HG03469 (cell line): ENCODE results near the gene RHBG.

Experiments used
- ATAC-seq: cut with Tn5 transposase; IDR thresholded peaks from one replicate; pipeline ENCODE4 v1.9.1; 2021; ENCODE audit warnings: mild to moderate bottlenecking, moderate library complexity, moderate number of reproducible peaks; ENCODE audit not compliant: unreplicated experiment

The RHBG gene

DNA sequence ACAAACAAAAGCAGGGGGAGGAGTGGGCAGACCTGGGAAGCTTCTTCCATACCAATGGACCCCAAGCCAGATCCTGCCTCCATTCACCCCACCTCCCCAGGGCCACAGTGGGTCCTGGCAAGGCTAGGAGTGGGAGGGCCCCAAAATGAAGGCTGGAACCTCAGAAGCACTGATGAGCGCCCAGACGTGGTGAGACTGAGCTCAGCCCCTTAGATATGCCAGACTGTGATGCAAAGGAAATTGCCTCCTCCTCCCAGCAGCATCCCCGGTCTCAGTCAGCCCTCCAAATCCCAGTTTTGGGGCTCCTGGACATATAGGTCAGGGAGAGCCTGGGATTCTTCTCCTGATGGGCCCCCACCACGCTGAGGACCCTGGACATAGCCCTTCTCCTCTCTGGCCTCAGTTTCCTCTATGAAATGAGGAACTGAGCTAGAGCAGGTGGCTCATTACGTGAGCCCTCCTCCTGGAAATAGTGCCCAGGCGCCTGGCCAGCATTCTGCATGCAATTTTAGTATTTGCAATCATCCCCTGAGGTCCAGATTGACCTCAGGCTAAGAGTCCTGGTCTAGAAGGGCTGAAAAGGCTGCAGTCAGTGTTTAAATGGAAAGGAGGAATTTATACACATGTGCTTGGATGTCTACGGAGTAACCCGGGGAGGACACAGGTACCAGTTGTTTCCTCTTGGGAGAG, 33.5 kb downstream of the RHBG start:
- no peak for ATAC-seq

DNA sequence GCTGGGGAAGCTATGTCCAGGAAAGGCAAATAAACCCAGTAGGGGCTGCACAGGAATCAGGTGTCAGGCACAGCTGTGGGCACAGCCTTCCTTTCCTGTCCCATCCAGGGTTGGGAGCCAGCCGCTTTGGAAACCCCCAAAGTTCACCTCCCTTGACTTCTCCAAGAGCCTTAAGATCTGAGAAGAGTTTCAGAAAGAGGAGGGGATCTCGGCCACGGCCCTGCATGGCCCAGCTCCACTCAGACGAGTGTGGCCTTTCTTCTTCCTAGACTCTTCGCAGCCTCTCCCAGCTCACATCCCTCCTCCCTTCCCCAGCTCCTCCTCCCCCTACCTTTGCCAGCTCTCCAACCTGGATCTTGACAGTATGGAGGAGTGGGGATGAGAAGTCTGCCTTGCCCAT, 36.7 kb downstream of the RHBG start:
- no peak for ATAC-seq

DNA sequence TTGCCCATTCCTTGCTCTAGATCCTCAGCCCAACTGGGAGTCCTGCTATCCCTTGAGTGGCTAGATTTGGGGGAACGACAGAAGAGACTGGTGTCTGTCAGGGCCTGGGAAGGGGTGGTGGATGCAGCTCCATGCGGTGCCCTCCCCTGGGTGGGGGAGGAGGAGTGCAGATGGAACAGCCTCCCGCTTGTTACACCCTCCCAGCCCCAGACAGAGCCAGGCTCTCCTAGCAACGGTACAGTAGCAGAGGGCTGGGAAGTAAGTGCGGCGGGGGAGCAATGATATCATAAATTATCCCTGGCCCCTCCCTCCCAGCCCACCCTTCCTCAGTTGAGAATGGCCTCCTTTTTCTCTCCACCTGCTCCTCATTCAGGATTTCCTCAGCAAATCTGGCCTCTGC, 37.2 kb downstream of the RHBG start:
- no peak for ATAC-seq

DNA sequence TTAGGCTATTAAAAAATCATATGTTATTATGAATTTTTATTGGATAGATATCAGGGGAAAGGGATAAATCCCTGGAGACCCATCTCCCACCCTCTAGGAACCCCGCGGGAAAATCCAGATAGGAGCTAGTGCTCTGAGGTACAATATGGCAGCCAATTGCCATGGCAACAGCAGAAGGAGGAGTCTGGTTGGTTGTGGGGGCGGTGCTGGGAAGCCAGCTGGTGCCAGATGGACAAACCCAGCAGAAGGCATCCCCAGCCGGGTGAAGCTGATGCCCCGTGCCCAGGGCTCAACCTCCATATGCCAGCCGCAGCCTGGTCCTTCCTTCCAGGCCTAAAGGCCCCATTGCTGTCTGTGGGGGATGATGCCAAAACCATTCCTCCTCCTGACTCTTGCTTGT, 38.3 kb downstream of the RHBG start:
- no peak for ATAC-seq

DNA sequence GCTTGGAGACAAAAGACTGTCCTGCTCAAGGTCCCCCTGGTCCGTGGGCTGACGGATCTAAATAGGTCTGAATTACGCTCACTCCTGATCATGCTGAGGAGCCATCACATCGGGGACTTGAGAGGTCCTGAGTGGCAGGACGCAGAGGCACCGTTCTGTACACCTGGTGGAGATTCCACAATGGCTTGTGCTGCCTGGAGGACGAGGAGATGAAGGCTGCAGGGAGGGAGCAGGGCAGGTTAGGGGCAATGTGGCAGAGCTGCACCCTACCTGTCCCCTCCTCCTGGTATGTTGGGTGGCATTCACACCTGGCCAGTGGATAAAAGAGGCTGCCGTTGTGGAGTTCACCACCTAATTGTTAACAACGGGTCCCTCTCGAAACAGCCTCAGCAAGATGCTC, 38.7 kb downstream of the RHBG start:
- ATAC-seq: no peak

DNA sequence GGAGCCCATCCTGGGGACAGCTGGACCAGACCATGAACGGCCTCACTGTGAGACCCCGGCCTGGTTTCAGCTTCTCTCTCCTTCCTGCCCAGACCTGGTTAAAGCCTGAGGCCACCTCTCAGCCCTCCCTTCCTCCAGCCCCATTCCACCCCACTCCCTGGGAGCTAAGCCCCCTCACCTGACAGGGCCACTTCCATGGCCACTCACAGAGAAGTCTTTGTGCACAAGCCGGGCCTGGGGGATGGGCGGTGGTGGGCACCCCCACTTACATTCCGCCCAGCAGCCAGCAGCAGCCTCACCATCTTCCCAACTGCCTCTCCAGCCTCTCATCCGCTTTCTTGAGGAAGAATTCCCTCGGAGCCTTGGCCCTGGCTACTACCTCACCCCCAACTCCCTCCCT, 40.4 kb downstream of the RHBG start:
- no peak for ATAC-seq

DNA sequence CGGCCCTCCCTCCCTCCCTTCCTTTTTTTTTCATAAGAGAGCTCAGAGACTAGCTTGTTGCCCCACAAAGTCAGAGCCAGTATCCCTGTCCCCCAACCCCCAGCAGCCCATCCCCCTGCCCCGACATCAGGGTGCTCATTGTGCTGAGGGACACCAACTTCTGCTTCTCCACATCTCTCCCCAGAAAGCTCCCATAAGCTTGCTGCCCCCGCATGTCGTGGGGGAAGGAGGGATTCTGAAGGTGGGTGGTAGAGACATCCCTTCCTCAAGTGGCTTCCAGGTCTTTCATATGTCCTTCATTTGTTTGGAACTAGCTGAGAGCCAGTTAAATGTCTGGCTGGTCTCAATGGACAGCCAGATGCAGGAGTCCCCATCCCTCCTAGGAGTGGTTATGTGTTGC, 41.2 kb downstream of the RHBG start:
- ATAC-seq: no peak

DNA sequence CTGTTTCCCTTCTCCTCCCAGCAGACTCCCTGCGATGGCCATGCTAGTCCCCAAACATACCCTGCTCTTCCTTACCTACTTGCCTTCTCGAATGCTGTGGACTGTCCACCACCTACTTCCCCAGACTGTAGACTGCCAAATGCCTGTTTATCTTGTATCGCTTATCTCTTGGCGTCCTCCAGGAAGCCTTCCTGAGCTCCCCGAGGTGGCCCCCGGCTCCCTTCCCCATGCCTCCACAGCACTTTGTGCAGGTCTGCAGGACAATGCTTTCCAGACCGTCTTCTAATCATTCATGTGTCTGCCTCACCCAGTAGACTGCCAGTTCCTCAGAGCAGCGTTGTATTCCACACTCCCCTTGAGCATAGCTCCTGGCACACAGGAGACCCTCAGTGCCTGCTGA, 41.7 kb downstream of the RHBG start:
- no peak for ATAC-seq

DNA sequence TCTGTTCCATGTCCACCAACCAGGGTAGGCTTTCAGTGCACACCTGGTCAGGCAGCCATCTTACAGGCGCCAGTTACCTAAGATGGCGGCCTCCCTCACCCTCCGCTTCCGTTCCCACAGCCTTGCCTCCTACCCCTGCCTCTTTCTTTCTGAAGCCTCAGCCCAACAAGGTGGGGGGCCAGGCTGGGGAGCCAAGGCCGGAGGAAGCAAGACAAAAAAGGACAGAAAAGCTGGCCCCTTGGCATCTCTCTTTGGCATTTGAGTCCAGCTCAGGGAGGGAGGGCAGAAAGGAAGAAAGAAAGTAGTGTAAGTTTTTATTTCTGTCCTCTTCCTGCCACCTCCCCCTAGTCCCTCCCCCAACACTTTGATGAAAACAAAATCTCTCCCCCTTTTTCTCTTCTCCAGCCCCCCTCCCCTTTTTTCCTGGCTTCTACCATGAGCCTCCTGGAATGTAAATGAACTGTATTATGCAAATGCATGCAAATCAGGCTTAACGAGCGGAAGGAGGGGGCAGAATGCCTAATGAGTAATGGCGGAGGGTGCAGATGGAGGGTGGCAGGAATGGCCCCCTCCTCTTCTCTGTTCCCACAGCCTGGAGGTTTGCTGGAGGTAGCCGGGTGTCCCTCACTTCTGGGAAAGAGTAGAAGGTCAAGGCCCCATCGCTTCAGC, 43.8 kb downstream of the RHBG start:
- no peak for ATAC-seq

DNA sequence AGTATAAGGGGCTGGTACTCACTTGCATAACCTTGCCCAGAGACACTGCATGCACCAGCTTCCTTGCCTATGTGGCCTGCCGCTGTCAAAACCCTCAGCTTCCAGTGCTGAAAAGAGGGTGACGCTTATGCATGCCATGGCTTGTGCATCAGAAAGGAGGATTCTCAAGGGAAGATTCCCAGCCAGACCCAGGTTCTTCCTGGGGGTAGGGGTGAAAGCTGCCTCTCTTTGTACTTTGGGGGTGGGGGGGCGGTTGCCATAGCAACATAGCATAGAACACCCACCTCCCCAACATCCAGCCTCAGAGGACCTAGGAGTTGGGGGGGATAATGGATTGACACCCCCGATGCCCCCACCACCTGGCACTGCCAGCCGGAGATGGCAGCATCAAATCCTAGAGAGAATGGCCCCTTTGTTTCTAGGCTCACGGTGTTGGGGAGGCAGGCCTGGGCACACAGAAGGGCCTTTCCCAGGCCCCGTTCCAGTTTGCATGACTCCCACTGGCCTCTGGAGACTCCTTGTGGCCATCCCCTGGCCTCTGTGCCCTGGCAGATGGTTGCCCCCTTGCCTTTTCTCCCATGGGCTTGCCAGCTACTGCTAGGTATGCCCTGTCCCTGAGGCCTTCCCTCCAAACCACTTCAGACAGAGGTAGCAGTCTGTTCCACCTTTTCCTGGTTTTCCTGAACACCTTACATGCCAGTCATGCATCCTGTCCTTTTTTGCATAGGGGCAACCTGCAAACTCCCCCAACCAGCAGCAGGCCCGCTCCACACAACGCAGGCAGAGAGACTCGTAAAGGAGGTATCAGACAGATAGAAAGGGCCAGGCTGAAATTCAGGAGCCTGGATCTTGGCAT, 44.6 kb downstream of the RHBG start:
- ATAC-seq: no peak

DNA sequence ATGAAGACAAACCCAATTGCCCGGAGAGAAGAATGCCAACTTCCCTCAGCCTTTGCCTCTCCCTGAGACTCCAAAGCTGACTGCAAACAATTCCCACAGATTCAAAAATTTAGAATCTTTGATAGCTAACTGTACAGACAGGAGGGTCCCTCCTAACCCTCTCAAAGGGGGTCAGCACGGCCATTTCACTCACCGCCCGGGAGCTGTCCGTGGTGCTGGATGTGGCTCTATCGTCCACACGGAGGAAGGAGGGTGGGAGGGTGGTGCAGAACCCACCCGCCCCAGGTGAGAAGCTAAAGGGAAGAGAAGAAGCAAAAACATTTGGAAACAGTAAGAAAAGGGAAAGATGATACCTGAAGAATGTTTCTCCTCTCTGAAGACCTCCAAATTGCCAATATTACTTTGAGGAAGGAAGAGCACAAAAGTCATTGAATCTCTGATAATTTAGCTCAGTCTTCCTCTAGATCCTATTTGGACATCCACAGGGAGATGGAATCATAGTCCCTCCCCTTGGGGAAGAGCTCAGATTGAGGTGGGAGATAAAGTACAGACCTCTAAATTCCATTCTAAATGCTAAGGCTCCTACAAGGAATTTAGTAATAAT, 45.6 kb downstream of the RHBG start:
- ATAC-seq: no peak

DNA sequence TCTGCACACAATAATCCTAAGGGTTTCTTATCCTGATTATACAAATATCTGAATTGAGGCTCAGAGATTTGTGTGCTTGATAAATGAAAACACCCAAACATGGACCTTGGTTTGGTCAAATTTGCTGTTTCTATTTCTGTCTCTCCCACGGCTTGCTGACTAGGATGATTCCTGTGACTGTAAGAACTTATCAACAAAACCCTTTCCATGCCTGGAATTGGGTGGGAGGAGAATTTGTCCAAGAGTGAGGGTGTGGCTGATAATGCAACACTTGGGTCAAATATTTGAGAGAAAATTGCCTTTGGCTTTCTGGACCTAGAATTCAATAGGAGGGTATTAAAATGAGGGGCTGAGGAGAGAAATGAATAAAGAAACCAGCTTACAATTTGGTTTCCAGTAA, 48.0 kb downstream of the RHBG start:
- no peak for ATAC-seq

DNA sequence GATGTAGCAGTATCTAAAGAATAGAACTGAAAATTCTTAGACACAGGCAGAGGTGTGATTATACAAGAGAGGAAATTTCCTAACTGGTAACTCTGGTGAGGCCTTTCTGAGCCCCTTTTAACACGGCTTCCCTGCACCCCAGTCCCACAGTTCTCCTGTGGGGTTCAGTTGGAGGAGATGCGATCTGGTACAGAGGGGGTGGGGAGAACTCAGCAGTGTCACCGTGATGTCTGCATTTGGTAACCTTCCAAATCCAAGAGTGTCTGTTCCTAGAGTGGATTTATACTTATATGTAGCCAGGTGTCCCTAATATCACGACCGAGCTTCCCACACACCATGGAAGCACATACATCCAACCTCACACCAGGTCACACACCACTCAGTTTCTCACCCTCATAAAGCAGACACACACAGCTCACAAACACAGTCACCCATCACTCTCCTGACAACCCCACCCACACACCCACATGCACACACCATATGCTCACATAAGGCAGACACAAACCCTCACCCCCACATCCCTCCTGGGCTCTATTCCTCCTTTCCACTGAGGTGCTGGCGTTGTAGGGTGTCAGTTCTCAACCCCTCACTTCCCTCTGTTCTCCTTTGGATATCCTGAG, 48.5 kb downstream of the RHBG start:
- ATAC-seq: no peak

DNA sequence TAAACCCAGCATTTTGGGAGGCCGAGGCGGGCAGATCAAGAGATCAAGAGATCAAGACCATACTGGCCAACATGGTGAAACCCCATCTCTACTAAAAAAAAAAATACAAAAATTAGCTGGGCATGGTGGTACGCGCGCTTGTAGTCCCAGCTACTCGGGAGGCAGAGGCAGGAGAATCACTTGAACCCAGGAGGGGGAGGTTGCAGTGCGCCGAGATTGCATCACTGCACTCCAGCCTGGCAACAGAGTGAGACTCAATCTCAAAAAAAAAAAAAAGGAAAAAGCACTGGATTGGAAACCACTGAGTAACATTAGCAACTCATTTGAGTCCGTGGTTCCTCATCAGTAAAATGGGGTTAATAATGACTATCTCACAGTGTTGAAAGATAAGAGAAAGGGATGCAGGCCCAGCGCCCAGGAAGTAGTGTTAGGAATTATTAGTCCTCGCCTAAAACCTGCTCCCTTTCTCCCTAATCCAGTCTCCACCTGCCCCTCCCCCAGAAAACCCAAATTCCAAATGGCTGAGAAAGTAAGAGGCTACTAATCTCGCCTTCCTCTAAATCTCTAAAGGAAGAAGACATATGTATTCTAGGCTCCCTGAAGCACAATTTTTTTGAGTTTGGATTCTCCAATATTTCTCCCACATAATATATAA, 49.5 kb downstream of the RHBG start:
- ATAC-seq: no peak

DNA sequence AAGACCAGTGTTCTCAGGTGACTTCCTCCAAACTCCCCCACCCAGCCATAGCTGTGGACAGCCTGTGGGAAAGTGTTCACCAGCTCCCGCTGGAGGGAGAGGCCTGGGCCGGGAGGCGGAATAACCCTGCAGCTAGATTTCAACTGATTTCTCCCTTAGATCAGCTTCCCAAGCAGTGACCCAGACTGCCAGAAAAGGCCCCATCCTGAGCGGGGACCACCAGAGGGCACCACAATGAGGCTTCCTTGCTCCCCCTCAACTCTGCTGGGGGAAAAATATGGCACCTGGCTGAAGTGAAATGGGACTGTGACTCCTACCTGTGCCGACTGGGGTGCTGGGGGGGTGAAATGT, 50.8 kb downstream of the RHBG start:
- no peak for ATAC-seq

DNA sequence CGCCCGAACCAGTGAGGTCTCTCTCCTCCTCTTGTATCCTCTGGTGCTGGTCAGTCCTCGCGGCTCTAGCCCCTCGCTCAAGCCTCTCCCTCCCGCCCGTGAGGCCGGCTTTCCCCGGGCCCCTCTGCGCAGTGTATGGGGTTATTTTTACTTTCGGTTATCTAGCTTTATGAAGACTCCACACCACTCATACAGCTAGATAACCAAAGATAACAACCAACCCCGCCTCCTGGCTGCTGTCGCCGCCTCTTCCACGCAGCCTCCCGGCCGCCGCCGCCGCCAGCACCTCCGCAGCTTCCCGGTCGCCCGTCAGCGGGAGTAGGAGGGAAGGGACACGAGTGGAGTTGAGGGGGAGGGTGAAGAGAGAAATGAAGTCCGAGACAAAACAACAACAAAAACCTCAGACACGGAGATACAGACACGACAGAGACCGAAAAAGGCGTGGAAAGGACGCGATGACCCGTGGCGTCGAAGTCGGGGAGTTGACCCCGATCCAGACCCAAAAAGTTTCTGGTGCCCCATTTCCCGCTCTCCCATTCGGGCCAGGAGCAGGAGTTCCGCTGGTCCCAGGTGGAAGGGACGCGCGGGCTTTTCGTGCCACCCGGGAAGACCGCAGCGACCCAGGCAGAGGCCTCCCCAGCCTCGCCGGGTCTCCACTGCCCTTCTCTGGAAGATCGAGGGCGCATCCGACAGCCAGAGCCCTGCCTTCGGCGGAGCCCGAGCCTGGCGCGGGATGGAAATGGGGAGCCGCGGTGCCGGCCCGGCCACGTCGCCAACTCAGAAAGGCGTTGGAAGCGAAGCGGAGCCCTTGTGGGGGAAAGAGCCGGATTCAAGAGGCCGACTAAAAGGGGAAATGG, 51.4 kb downstream of the RHBG start:
- no peak for ATAC-seq

DNA sequence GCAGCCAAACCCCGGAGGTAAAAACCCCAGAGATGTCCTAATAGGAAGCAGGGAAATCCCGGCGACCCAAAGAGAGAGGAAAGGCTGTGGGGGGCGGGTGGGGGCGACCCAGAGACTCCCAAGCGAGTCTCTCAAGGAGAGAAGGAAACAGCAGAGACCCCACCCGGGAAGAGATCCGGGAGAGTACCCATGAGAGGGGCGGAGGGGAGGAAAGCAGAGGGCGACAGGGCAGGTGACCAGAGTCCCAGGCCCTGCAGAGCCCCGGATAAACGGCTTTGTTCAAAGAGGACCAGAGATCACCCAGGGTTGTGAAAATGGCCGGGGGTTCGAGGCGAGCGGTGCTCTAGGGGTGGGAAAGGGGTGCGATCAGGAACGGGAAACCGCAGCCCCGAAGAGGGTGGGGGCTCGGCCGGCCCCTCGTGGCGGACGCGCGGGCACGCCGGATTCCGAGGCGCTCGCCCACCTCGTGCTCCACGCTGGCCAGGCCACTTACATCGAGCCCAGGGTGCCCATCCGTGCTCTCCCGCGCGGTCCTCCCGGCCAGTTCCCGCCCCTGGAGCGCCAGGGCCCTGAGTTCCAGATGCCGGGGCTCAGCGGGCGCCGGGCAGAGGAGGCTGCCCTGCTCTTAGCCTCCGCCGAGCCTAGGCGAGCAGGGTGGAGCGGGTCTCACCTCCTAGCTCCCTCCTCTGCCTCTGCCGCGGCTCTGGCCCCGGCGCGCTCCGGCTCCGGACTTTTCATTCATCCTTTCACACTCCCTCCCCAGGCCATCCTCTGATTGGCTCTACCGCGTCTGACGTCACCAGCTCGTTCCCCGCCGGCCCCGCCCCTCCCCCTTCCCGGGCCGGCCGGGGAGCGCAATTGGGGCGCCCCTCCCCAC, 52.3 kb downstream of the RHBG start:
- ATAC-seq: peak; percentile 62

DNA sequence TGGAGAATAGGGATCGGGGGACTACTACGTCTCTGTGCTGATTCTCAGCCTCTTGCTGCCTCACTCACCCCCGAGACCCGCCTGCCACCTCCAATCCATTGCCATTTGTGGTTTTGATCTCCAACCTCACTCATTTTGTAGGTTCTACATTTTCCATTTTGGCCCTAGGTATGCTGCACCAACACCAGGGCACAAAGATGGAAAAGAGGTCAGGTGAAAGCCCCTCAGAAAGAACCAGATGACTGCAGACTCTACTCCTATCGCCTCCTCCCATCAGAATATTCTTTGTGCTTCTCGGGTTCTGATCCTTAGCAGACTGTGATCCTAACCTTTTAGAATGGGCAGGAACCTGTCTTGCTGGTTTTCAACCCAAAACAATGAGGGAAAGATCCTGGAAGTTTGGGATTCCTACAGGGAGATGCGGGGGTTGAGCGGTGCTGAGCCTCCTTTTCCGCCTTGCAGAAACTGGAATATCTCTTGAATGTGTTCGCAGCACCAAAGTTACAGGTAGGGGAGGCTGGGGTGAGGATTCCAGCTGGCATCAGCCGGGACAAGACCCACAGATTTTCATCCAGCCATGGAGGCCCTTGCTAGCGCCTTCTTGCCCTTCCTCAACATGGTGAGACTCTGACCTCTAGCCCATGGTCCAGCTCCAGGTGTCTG, 53.1 kb downstream of the RHBG start:
- ATAC-seq: no peak
